GM23338 (cell line): Measurements from ENCODE around the gene FAM110C. TPM values are rescaled to one million over a fixed set of nuclear protein-coding genes. Genes with fewer than 3 reads are reported as not detected.

Source experiments
- ATAC-seq: fragments of 200-7000 bp; cut with Tn5 transposase; 3 replicates; pipeline ENCODE4 v1.9.1; 2020
- DNase-seq: peaks from one replicate; pipeline ENCODE4 v3.0.0-alpha.2; 2015; ENCODE audit warnings: low spot score
- H2AFZ ChIP-seq: fragments of 200-600 bp; sonication (generic); 2 replicates; pipeline ENCODE4 v1.8.0; 2016; ENCODE audit warnings: antibody characterized with exemption, mild to moderate bottlenecking, moderate library complexity
- H3F3A ChIP-seq: fragments of 200-600 bp; sonication (generic); replicated peaks from 2 replicates; pipeline ENCODE4 v1.8.0; 2017; ENCODE audit warnings: antibody characterized with exemption, mixed run types, low read depth
- H3K27ac ChIP-seq: fragments of 200-600 bp; sonication (generic); 2 replicates; pipeline ENCODE4 v1.6.1; 2016; ENCODE audit warnings: low read depth
- H3K27me3 ChIP-seq: fragments of 200-600 bp; sonication (generic); 2 replicates; pipeline ENCODE4 v1.8.0; 2016; ENCODE audit warnings: mild to moderate bottlenecking, mixed run types, moderate library complexity; ENCODE audit not compliant: insufficient read depth
- H3K36me3 ChIP-seq: fragments of 200-600 bp; sonication (generic); 2 replicates; pipeline ENCODE4 v1.8.0; 2016; ENCODE audit warnings: mild to moderate bottlenecking; ENCODE audit not compliant: insufficient read depth
- H3K4me1 ChIP-seq: fragments of 200-600 bp; sonication (generic); 2 replicates; pipeline ENCODE4 v1.8.0; 2016; ENCODE audit warnings: mild to moderate bottlenecking, moderate library complexity; ENCODE audit not compliant: insufficient read depth
- H3K4me2 ChIP-seq: fragments of 200-600 bp; sonication (generic); 2 replicates; pipeline ENCODE4 v1.7.1; 2017; ENCODE audit warnings: mixed run types
- H3K4me3 ChIP-seq: fragments of 200-600 bp; sonication (generic); 2 replicates; pipeline ENCODE4 v1.6.1; 2016; ENCODE audit warnings: mixed run types
- H3K79me2 ChIP-seq: fragments of 200-600 bp; sonication (generic); replicated peaks from 2 replicates; pipeline ENCODE4 v1.8.0; 2017; ENCODE audit warnings: mild to moderate bottlenecking; ENCODE audit not compliant: insufficient read depth
- H3K9me2 ChIP-seq: fragments of 200-600 bp; sonication (generic); 2 replicates; pipeline ENCODE4 v1.8.0; 2017; ENCODE audit not compliant: insufficient read depth
- H4K20me1 ChIP-seq: fragments of 200-600 bp; sonication (generic); replicated peaks from 2 replicates; pipeline ENCODE4 v1.8.0; 2017; ENCODE audit warnings: mild to moderate bottlenecking; ENCODE audit not compliant: insufficient read depth
- H3K27ac Mint-ChIP-seq: 2 replicates; pipeline ENCODE4 v1.8.0; 2020; ENCODE audit warnings: inconsistent platforms, mild to moderate bottlenecking, moderate library complexity, mixed read lengths
- H3K27me3 Mint-ChIP-seq: 3 replicates; pipeline ENCODE4 v1.8.0; 2022; ENCODE audit warnings: low read depth, mild to moderate bottlenecking, moderate library complexity, mixed read lengths, inconsistent platforms; ENCODE audit not compliant: insufficient read depth, poor library complexity
- H3K36me3 Mint-ChIP-seq: 3 replicates; pipeline ENCODE4 v1.8.0; 2021; ENCODE audit warnings: low read depth, mild to moderate bottlenecking, inconsistent platforms, moderate library complexity, mixed read lengths
- H3K4me1 Mint-ChIP-seq: 3 replicates; pipeline ENCODE4 v1.8.0; 2020; ENCODE audit warnings: mild to moderate bottlenecking, inconsistent platforms, mixed read lengths
- H3K4me3 Mint-ChIP-seq: 3 replicates; pipeline ENCODE4 v1.8.0; 2021; ENCODE audit warnings: moderate library complexity, mild to moderate bottlenecking, inconsistent platforms, mixed read lengths
- H3K9me3 Mint-ChIP-seq: 3 replicates; pipeline ENCODE4 v1.8.0; 2020; ENCODE audit warnings: moderate library complexity, mild to moderate bottlenecking, inconsistent platforms, mixed read lengths
- CREB1 ChIP-seq: fragments of 250-450 bp; sonication (Bioruptor Pico); IDR thresholded peaks from 2 replicates; pipeline ENCODE4 v1.5.0; 2020; ENCODE audit warnings: low read depth, mild to moderate bottlenecking, moderate library complexity
- CTCF ChIP-seq, 2 experiments: fragments of 200-600 bp in 1 of 2; sonication (generic) in 1 of 2; conservative IDR thresholded peaks; 2 replicates each; pipeline versions ENCODE4 v1.5.1 to v1.6.1; 2016 to 2017; ENCODE audit warnings: antibody characterized with exemption in 2 of 2, low read depth in 2 of 2, mild to moderate bottlenecking in 2 of 2, moderate library complexity in 1 of 2
- ETS1 ChIP-seq: IDR thresholded peaks from 2 replicates; pipeline ENCODE4 v1.6.1; 2016; ENCODE audit warnings: antibody characterized with exemption
- NANOG ChIP-seq: IDR thresholded peaks from 2 replicates; pipeline ENCODE4 v1.6.1; 2016; ENCODE audit warnings: antibody characterized with exemption, borderline replicate concordance
- STAT1 ChIP-seq: IDR thresholded peaks from one replicate; pipeline ENCODE4 v1.6.1; 2016; ENCODE audit warnings: antibody characterized with exemption; ENCODE audit not compliant: unreplicated experiment
- ZNF114 ChIP-seq: fragments of 250-450 bp; sonication (Bioruptor Pico); IDR thresholded peaks from 2 replicates; pipeline ENCODE4 v1.5.0; 2020; ENCODE audit warnings: mild to moderate bottlenecking, moderate library complexity
- ZNF462 ChIP-seq: fragments of 250-450 bp; sonication (Bioruptor Pico); IDR thresholded peaks from 2 replicates; pipeline ENCODE4 v1.5.0; 2020; ENCODE audit warnings: mild to moderate bottlenecking, moderate library complexity
- polyA plus RNA-seq: library from polyadenylated mRNA; unstranded; fragments of >200 nt; fragmentation: Nextera tagmentation; extraction: Ambion mirVana; gene quantifications from 2 replicates; pipeline ENCODE4 v1.2.1, GENCODE V29; 2016
- total RNA-seq: library from RNA; depleted of rRNA; stranded (reverse); fragments of >200 nt; shearing (Covaris generic); gene quantifications from 2 replicates; pipeline ENCODE4 v1.2.3, GENCODE V29; 2014

FAM110C gene
- total and polyA plus RNA-seq, 2 experiments from 2014 or later, result 7.9 to 20.9 TPM

GRCh38 chr2:92326-92725 lies 46.0 kb upstream of the FAM110C start (continued):
- TF ChIP-seq ZNF462 (CRISPR knock-in tag) (no peak), ETS1 (no peak)

GRCh38 chr2:90645-91312 lies 44.5 kb upstream of the FAM110C start:
- H3K4me3 Mint-ChIP-seq, result no peak overlapping the region
- no peak overlapping the region for H3K4me2 ChIP-seq
- H3K36me3 Mint-ChIP-seq, result peaks cover 13% of the 10 kb centered on the region
- no peaks in the 10 kb centered on the region for H3F3A ChIP-seq
- no peak for DNase-seq
- peak overlapping the region; percentile 85 for H2AFZ ChIP-seq
- H3K4me3 ChIP-seq, result no peak overlapping the region
- H3K4me1 ChIP-seq, result no peaks in the 10 kb centered on the region
- no peaks in the 10 kb centered on the region for H3K27me3 ChIP-seq
- H3K4me1 Mint-ChIP-seq, result no peaks in the 10 kb centered on the region; the same call in 2 of the 3 replicates
- H3K27ac Mint-ChIP-seq, result no peak overlapping the region
- H3K79me2 ChIP-seq, result no peaks in the 10 kb centered on the region
- peaks cover 17% of the 10 kb centered on the region for H3K9me3 Mint-ChIP-seq
- H3K9me2 ChIP-seq, result no peaks in the 10 kb centered on the region
- no peak overlapping the region for H3K27ac ChIP-seq
- H3K27me3 Mint-ChIP-seq, result no peaks in the 10 kb centered on the region
- no peak for ATAC-seq
- H3K36me3 ChIP-seq, result no peaks in the 10 kb centered on the region
- H4K20me1 ChIP-seq, result no peaks in the 10 kb centered on the region
- TF ChIP-seq NANOG (no peak), CTCF (conservative IDR thresholded peaks at IDR 0.05; ENCODE audit: low read depth in 2 of 2) (no peak), ETS1 (no peak), STAT1 (no peak), ZNF114 (CRISPR knock-in tag) (no peak), CREB1 (no peak)
